ENCODE data around the gene SIN3A. TPM values are rescaled to one million over a fixed set of nuclear protein-coding genes. Genes with fewer than 3 reads are reported as not detected.
A peak's percentile ranks its signal among the peaks of the same experiment; 100 is the strongest.

SIN3A gene
- total and polyA plus RNA-seq, 9 of the 15 experiments (the other 6 are each of a cell fraction or from before 2014, with no cell fraction given), result 11.1 to 70.3 (median 25.3) TPM

- TF ChIP-seq ZNF639 (CRISPR knock-in tag; conservative IDR thresholded peaks at IDR 0.05 in 1 of 2, IDR thresholded peaks at IDR 0.05 in 1 of 2) (no peak), EP400 (IDR thresholded peaks at IDR 0.05) (no peak; the same call in 1 of the 2 replicates), KLF6 (CRISPR knock-in tag; IDR thresholded peaks at IDR 0.05; ENCODE audit: borderline replicate concordance) (no peak), ZSCAN29 (IDR thresholded peaks at IDR 0.05) (no peak), NFATC3 (IDR thresholded peaks at IDR 0.05) (no peak), MAFK (IDR thresholded peaks at IDR 0.05; ENCODE audit: low read length) (no peak), ATF7 (IDR thresholded peaks at IDR 0.05) (0 out of 2 replicates have a peak, but pooled peaks have one; percentile 33), POLR3G (IDR thresholded peaks at IDR 0.05; ENCODE audit: extremely low read depth, insufficient read length, insufficient replicate concordance) (no peak), CHD1 (IDR thresholded peaks at IDR 0.05; ENCODE audit: low read length) (no peak), NELFE (IDR thresholded peaks at IDR 0.05; ENCODE audit: insufficient read depth, insufficient read length) (no peak), TOE1 (IDR thresholded peaks at IDR 0.05; ENCODE audit: borderline replicate concordance) (peak; percentile 79; the same call in 1 of the 2 replicates), TOE1 (CRISPR knock-in tag; IDR thresholded peaks at IDR 0.05; ENCODE audit: borderline replicate concordance, low read depth) (0 out of 2 replicates have a peak, but pooled peaks have one; percentile 32), HMGXB4 (CRISPR knock-in tag; IDR thresholded peaks at IDR 0.05) (no peak), ZKSCAN3 (CRISPR knock-in tag; IDR thresholded peaks at IDR 0.05) (no peak), ZNF696 (CRISPR knock-in tag; conservative IDR thresholded peaks at IDR 0.05) (no peak), COPS2 (conservative IDR thresholded peaks at IDR 0.05) (no peak), PHF21A (IDR thresholded peaks at IDR 0.05; ENCODE audit: borderline replicate concordance, low read depth) (no peak), E2F3 (CRISPR knock-in tag; IDR thresholded peaks at IDR 0.05) (no peak)
- TF ChIP-seq, protein P1, sequence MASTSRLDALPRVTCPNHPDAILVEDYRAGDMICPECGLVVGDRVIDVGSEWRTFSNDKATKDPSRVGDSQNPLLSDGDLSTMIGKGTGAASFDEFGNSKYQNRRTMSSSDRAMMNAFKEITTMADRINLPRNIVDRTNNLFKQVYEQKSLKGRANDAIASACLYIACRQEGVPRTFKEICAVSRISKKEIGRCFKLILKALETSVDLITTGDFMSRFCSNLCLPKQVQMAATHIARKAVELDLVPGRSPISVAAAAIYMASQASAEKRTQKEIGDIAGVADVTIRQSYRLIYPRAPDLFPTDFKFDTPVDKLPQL (IDR thresholded peaks at IDR 0.05; ENCODE audit: extremely low read depth, insufficient read length), result no peak
- TF ChIP-seq, protein P2, sequence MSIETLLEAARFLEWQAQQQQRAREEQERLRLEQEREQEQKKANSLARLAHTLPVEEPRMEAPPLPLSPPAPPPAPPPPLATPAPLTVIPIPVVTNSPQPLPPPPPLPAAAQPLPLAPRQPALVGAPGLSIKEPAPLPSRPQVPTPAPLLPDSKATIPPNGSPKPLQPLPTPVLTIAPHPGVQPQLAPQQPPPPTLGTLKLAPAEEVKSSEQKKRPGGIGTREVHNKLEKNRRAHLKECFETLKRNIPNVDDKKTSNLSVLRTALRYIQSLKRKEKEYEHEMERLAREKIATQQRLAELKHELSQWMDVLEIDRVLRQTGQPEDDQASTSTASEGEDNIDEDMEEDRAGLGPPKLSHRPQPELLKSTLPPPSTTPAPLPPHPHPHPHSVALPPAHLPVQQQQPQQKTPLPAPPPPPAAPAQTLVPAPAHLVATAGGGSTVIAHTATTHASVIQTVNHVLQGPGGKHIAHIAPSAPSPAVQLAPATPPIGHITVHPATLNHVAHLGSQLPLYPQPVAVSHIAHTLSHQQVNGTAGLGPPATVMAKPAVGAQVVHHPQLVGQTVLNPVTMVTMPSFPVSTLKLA (conservative IDR thresholded peaks at IDR 0.05), result peak in 1 of 2 experiments; percentile 53; a peak in 1 of 4 replicates
- TF ChIP-seq, protein P3, sequence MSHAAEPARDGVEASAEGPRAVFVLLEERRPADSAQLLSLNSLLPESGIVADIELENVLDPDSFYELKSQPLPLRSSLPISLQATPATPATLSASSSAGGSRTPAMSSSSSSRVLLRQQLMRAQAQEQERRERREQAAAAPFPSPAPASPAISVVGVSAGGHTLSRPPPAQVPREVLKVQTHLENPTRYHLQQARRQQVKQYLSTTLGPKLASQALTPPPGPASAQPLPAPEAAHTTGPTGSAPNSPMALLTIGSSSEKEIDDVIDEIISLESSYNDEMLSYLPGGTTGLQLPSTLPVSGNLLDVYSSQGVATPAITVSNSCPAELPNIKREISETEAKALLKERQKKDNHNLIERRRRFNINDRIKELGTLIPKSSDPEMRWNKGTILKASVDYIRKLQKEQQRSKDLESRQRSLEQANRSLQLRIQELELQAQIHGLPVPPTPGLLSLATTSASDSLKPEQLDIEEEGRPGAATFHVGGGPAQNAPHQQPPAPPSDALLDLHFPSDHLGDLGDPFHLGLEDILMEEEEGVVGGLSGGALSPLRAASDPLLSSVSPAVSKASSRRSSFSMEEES (CRISPR knock-in tag; IDR thresholded peaks at IDR 0.05), result no peak; the same call in 1 of the 2 replicates
Measured at GRCh38 chr15:75347222-75348033, 104.1 kb downstream of the SIN3A start (continued).

All from K562 (cell line).